DND-41 (cell line): ENCODE results near the gene RWDD1.

Experiments
- ATAC-seq: fragments of 200-7000 bp; cut with Tn5 transposase; 3 replicates; pipeline ENCODE4 v1.9.1; 2021; ENCODE audit warnings: low read depth; ENCODE audit not compliant: insufficient read depth
- DNase-seq: peaks from one replicate; pipeline ENCODE4 v3.0.0-alpha.2; 2020
- H2AFZ ChIP-seq: 2 replicates; pipeline ENCODE4 v1.6.0; 2012; ENCODE audit warnings: low read depth, low read length
- H3K27ac ChIP-seq: 2 replicates; pipeline ENCODE4 v1.5.1; 2012; ENCODE audit warnings: low read length, inconsistent platforms
- H3K27me3 ChIP-seq: fragments of 200-600 bp; sonication (generic); 2 replicates; pipeline ENCODE4 v1.6.0; 2012; ENCODE audit warnings: low read length, mild to moderate bottlenecking, inconsistent platforms; ENCODE audit not compliant: insufficient read depth, poor library complexity
- H3K36me3 ChIP-seq: 2 replicates; pipeline ENCODE4 v1.5.1; 2012; ENCODE audit warnings: low read length, inconsistent platforms; ENCODE audit not compliant: insufficient read depth
- H3K4me1 ChIP-seq: 2 replicates; pipeline ENCODE4 v1.5.1; 2012; ENCODE audit warnings: mild to moderate bottlenecking, low read length; ENCODE audit not compliant: insufficient read depth
- H3K4me2 ChIP-seq: 2 replicates; pipeline ENCODE4 v1.6.0; 2012; ENCODE audit warnings: mild to moderate bottlenecking, moderate library complexity, low read length, inconsistent platforms; ENCODE audit not compliant: insufficient read depth
- H3K4me3 ChIP-seq, 2 experiments: fragments of 200-600 bp in 1 of 2; shearing (Covaris generic) in 1 of 2; 2 replicates each; pipeline ENCODE4 v1.5.1; 2012 to 2016; ENCODE audit warnings: inconsistent platforms in 2 of 2, low read length in 2 of 2, mild to moderate bottlenecking in 2 of 2, low read depth in 1 of 2, moderate library complexity in 1 of 2
- H3K79me2 ChIP-seq: 2 replicates; pipeline ENCODE4 v1.6.0; 2012; ENCODE audit warnings: low read length, inconsistent platforms; ENCODE audit not compliant: insufficient read depth
- H3K9ac ChIP-seq: 2 replicates; pipeline ENCODE4 v1.6.0; 2012; ENCODE audit warnings: low read depth, mild to moderate bottlenecking, inconsistent platforms, low read length, moderate library complexity
- H3K9me3 ChIP-seq: 2 replicates; pipeline ENCODE4 v1.5.1; 2012; ENCODE audit warnings: low read length, moderate library complexity, mild to moderate bottlenecking, inconsistent platforms; ENCODE audit not compliant: insufficient read depth, severe bottlenecking
- H4K20me1 ChIP-seq: 2 replicates; pipeline ENCODE4 v1.6.0; 2012; ENCODE audit warnings: low read length; ENCODE audit not compliant: insufficient read depth
- CTCF ChIP-seq: IDR thresholded peaks from 2 replicates; pipeline ENCODE4 v1.5.1; 2012; ENCODE audit warnings: borderline replicate concordance, low read length, moderate library complexity, mild to moderate bottlenecking; ENCODE audit not compliant: poor library complexity, severe bottlenecking; ENCODE audit errors: extremely low read depth
- EZH2 ChIP-seq: IDR thresholded peaks from 3 replicates; pipeline ENCODE4 v1.6.1; 2012; ENCODE audit warnings: borderline replicate concordance, low read depth, mild to moderate bottlenecking, moderate library complexity, low read length, inconsistent platforms; ENCODE audit not compliant: severe bottlenecking

The RWDD1 gene

GRCh38 chr6:116545651-116546050, 25.7 kb upstream of the RWDD1 start, which contains the start of gene TRAPPC3L:
Gene TRAPPC3L, minus strand, starts transcription at chr6:116545684. Its CDS starts 170 bp downstream, at chr6:116545514.
- Histone ChIP-seq H2AFZ (no peak within 1 kb of the TSS), H3K4me2 (no peak within 1 kb of the TSS)

DNA sequence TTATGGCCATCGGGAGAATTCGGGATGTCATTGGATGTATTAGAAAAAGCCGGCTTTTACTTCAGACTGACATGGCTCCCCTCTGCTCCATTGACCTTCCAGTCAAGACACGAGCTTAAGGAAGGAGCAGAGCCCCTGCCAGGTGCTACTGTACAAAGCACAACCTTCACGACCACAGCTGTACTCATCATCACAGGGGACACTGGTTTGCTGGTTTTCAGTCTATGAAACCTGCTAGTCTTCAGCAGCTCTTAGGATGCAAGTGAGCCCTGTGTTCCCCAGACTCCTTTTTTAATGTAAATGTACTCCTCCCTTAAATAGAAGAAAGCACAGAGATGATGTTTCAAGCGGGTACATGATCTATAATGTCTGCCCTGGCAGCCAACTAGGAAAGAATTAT, 23.9 kb upstream of the RWDD1 start:
- TF ChIP-seq EZH2, result no peak
- no peak for TF ChIP-seq CTCF
- Histone ChIP-seq H3K4me3 (no peak overlapping the region), H3K36me3 (no peaks in the 10 kb centered on the region), H3K79me2 (no peaks in the 10 kb centered on the region), H3K9me3 (no peaks in the 10 kb centered on the region), H3K4me1 (no peaks in the 10 kb centered on the region), H3K27ac (no peak overlapping the region), H2AFZ (no peak overlapping the region), H4K20me1 (no peaks in the 10 kb centered on the region), H3K9ac (no peak overlapping the region), H3K27me3 (peaks cover 12% of the 10 kb centered on the region), H3K4me2 (no peak overlapping the region)
- DNase-seq (no peak), ATAC-seq (no peak)

More at GRCh38 chr6:116545651-116546050, 25.7 kb upstream of the RWDD1 start, which contains the start of gene TRAPPC3L:
- ATAC-seq (no peak), DNase-seq (no peak)
- Histone ChIP-seq H4K20me1 (no peaks in the 10 kb centered on the region), H3K36me3 (no peaks in the 10 kb centered on the region), H3K79me2 (no peaks in the 10 kb centered on the region), H3K4me1 (no peaks in the 10 kb centered on the region), H3K27ac (no peak within 1 kb of the TSS), H3K9me3 (no peaks in the 10 kb centered on the region), H3K27me3 (peaks cover 14% of the 10 kb centered on the region), H3K4me3 (no peak within 1 kb of the TSS), H3K9ac (no peak within 1 kb of the TSS)
- TF ChIP-seq EZH2 (no peak), CTCF (no peak)

GRCh38 chr6:116550796-116551195, 20.5 kb upstream of the RWDD1 start:
- Histone ChIP-seq H3K4me1 (no peaks in the 10 kb centered on the region), H3K9ac (no peak overlapping the region), H3K9me3 (no peaks in the 10 kb centered on the region), H3K27ac (no peak overlapping the region), H3K4me3 (no peak overlapping the region), H4K20me1 (no peaks in the 10 kb centered on the region), H2AFZ (no peak overlapping the region), H3K27me3 (peaks cover 15% of the 10 kb centered on the region), H3K4me2 (no peak overlapping the region), H3K79me2 (no peaks in the 10 kb centered on the region), H3K36me3 (no peaks in the 10 kb centered on the region)
- TF ChIP-seq EZH2 (no peak), CTCF (no peak)
- DNase-seq (no peak), ATAC-seq (no peak)

DNA sequence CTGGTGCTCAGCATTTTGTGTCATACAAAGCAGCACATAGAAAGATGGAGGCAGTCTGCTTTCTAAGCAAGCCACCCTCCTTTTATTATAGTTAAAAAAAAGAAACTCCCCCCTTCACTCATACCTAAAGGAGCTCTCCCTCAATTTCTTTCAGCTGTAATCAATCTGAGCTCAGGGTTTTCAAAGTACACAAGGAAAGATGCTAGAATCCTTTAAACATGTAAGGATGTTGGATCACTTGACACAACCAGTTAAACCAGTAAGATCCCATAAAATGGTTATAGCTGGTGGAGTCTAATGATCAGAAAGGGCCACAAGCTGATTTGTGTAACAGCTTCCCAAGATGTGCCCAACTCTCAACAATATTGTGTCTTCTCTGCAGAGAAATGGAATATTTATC, 17.9 kb upstream of the RWDD1 start, which contains the start of gene CALHM4:
CALHM4 (plus strand) TSS at position 301 of the 400 bp plus-strand sequence; CDS start at position 344, 43 bp downstream.
- Histone ChIP-seq H3K9me3 (no peaks in the 10 kb centered on the region), H3K27ac (no peak within 1 kb of the TSS), H2AFZ (no peak within 1 kb of the TSS), H3K79me2 (no peaks in the 10 kb centered on the region), H3K27me3 (peaks cover 11% of the 10 kb centered on the region), H4K20me1 (no peaks in the 10 kb centered on the region), H3K4me3 (no peak within 1 kb of the TSS), H3K4me2 (no peak within 1 kb of the TSS), H3K36me3 (no peaks in the 10 kb centered on the region), H3K9ac (no peak within 1 kb of the TSS), H3K4me1 (no peaks in the 10 kb centered on the region)
- ATAC-seq, result no peak
- TF ChIP-seq CTCF (no peak), EZH2 (no peak)
- DNase-seq, result no peak
